Mesendoderm (in vitro differentiated cells): ENCODE data around the gene KCNJ5.

Experiments used
- DNase-seq: peaks from one replicate; pipeline ENCODE4 v3.0.0; 2013
- H2AK5ac ChIP-seq: 2 replicates; pipeline ENCODE4 v1.6.1; 2013; ENCODE audit warnings: low read length, inconsistent platforms
- H2BK120ac ChIP-seq: 2 replicates; pipeline ENCODE4 v1.6.1; 2013; ENCODE audit warnings: low read depth, mild to moderate bottlenecking, low read length, moderate library complexity, mixed read lengths
- H2BK15ac ChIP-seq: replicated peaks from 2 replicates; pipeline ENCODE4 v1.6.1; 2013; ENCODE audit warnings: low read depth, mild to moderate bottlenecking, moderate library complexity
- H2BK5ac ChIP-seq: 2 replicates; pipeline ENCODE4 v1.6.1; 2013; ENCODE audit warnings: low read length, inconsistent platforms
- H3K18ac ChIP-seq: 2 replicates; pipeline ENCODE4 v1.6.1; 2013; ENCODE audit warnings: mild to moderate bottlenecking, low read length, mixed read lengths
- H3K23ac ChIP-seq: one replicate; pipeline ENCODE4 v1.6.1; 2013; ENCODE audit warnings: low read length
- H3K27ac ChIP-seq: 2 replicates; pipeline ENCODE4 v1.5.1; 2013; ENCODE audit warnings: low read depth, mild to moderate bottlenecking, inconsistent platforms, low read length, moderate library complexity
- H3K27me3 ChIP-seq: 2 replicates; pipeline ENCODE4 v1.6.1; 2013; ENCODE audit warnings: low read length, control low read depth, mild to moderate bottlenecking, inconsistent platforms; ENCODE audit not compliant: insufficient read depth, poor library complexity
- H3K36me3 ChIP-seq: 2 replicates; pipeline ENCODE4 v1.6.1; 2013; ENCODE audit warnings: low read length, inconsistent platforms; ENCODE audit not compliant: control insufficient read depth, insufficient read depth
- H3K4ac ChIP-seq: one replicate; pipeline ENCODE4 v1.6.1; 2013; ENCODE audit warnings: low read depth, mild to moderate bottlenecking, low read length, moderate library complexity
- H3K4me1 ChIP-seq: 2 replicates; pipeline ENCODE4 v1.6.1; 2013; ENCODE audit warnings: low read depth, low read length, inconsistent platforms; ENCODE audit not compliant: control insufficient read depth
- H3K4me2 ChIP-seq: 2 replicates; pipeline ENCODE4 v1.6.1; 2013; ENCODE audit warnings: low read length
- H3K4me3 ChIP-seq: 2 replicates; pipeline ENCODE4 v1.5.1; 2013; ENCODE audit warnings: mild to moderate bottlenecking, low read length
- H3K56ac ChIP-seq: one replicate; pipeline ENCODE4 v1.6.1; 2013; ENCODE audit warnings: low read length
- H3K79me1 ChIP-seq: 2 replicates; pipeline ENCODE4 v1.6.1; 2013; ENCODE audit warnings: low read length, inconsistent platforms
- H3K79me2 ChIP-seq: 2 replicates; pipeline ENCODE4 v1.6.1; 2013; ENCODE audit warnings: mild to moderate bottlenecking, low read length; ENCODE audit not compliant: control insufficient read depth, insufficient read depth
- H3K9ac ChIP-seq: 2 replicates; pipeline ENCODE4 v1.6.1; 2013; ENCODE audit warnings: low read length, inconsistent platforms
- H4K5ac ChIP-seq: one replicate; pipeline ENCODE4 v1.6.1; 2013; ENCODE audit warnings: low read length
- H4K8ac ChIP-seq: one replicate; pipeline ENCODE4 v1.6.1; 2013; ENCODE audit warnings: low read depth, mild to moderate bottlenecking, control low read depth, low read length, moderate library complexity
- WGBS: extraction: QIAGEN DNeasy Blood & Tissue Kit; methylation state at CpG from one replicate; pipeline ENCODE4 v1.1.7; 2013; ENCODE audit warnings: low lambda C conversion rate, missing lambda C conversion rate; ENCODE audit not compliant: insufficient coverage; ENCODE audit errors: extremely low coverage; 5-methylcytosine and 5-hydroxymethylcytosine counted together

KCNJ5 gene

DNA sequence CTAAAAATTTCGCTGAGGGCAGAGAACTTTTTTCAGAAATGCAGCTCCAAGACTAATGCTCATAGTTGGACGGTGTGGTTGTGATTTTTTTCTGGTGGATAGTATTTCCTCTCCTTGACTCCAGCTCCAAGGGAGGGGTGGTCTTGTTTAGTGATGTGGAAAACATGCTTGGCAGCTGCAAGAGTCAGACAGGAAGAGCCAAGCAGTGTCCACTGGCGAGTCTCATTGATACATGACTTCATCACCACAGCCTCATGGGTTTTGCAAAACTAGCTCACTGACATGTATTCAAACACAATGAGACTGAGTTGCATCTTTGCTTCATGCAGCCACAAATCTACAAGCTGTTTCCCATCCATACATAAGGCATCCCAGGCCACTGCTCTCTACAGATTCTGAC, 16.7 kb upstream of the KCNJ5 start:
- Histone ChIP-seq H3K79me2 (no peaks in the 10 kb centered on the region), H4K5ac (no peak overlapping the region), H3K4me1 (peaks cover 6% of the 10 kb centered on the region), H3K18ac (no peak overlapping the region), H3K27ac (no peak overlapping the region), H2BK5ac (no peak overlapping the region), H3K23ac (no peak overlapping the region), H3K27me3 (no peaks in the 10 kb centered on the region), H3K4ac (no peak overlapping the region), H3K56ac (no peak overlapping the region), H3K79me1 (no peaks in the 10 kb centered on the region), H2BK15ac (no peak overlapping the region), H3K9ac (no peak overlapping the region), H2BK120ac (no peak overlapping the region), H2AK5ac (no peak overlapping the region), H3K4me2 (no peak overlapping the region), H3K4me3 (no peak overlapping the region), H3K36me3 (no peaks in the 10 kb centered on the region), H4K8ac (no peak overlapping the region)
- no CpG with 5 or more reads among the region's 3 CpGs for WGBS
- no peak for DNase-seq

- no peak overlapping the region for H2BK15ac ChIP-seq
- H3K4me3 ChIP-seq, result no peak overlapping the region
- H3K4me1 ChIP-seq, result peaks cover 5% of the 10 kb centered on the region
- no CpG with 5 or more reads among the region's 22 CpGs for WGBS
- H3K9ac ChIP-seq, result no peak overlapping the region
- no peak overlapping the region for H3K23ac ChIP-seq
- H3K36me3 ChIP-seq, result no peaks in the 10 kb centered on the region
- H2AK5ac ChIP-seq, result no peak overlapping the region
- no peaks in the 10 kb centered on the region for H3K79me1 ChIP-seq
- no peak overlapping the region for H2BK120ac ChIP-seq
- H3K27me3 ChIP-seq, result no peaks in the 10 kb centered on the region
- no peak overlapping the region for H2BK5ac ChIP-seq
- H4K5ac ChIP-seq, result no peak overlapping the region
- H3K27ac ChIP-seq, result no peak overlapping the region
- no peak overlapping the region for H3K56ac ChIP-seq
- H3K79me2 ChIP-seq, result no peaks in the 10 kb centered on the region
- no peak overlapping the region for H4K8ac ChIP-seq
- no peak overlapping the region for H3K4me2 ChIP-seq
- no peak overlapping the region for H3K18ac ChIP-seq
- no peak overlapping the region for H3K4ac ChIP-seq
- no peak for DNase-seq
Observed at GRCh38 chr11:128876133-128876650, 15.0 kb upstream of the KCNJ5 start.

DNA sequence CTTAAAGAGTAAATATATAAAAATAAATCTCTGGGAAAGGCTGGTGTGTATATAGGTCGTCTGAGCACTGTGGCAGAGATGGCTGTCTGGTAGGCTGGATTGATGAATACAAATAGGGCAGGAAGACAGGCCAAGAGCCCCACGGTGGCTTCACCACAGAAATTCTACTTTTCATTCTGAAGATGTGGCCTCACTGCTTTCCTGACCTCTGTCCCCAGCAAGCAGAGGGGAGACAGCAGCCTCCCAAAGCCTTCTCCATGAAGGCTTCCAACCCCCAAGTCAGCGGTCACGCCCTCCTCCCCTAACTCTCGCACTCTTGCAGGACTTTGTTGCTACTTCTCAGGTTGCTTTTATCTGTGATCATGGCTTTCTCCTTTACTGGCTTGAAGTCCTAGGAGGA, 13.4 kb upstream of the KCNJ5 start:
- H3K27me3 ChIP-seq, result no peaks in the 10 kb centered on the region

DNA sequence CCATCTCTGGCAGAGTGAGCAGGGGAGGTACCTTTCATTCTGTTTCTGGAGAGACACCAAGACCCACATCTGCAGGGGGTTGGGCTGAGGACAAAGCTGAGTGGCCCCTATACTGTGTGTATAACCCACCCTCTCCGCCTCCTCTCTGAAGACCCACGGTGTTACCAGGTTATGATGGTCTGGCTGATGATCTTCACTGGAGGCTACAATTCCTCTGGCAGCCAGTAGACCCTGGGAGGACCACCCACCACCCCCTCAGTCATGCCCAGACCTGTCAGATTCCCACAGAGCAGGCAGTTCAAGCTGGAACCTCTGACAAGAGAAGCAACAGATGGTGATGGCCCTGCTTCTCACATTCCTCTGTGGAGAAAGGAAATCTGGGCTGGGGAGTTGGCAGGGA, 12.7 kb upstream of the KCNJ5 start:
- Histone ChIP-seq H3K18ac (no peak overlapping the region), H2AK5ac (no peak overlapping the region), H3K36me3 (no peaks in the 10 kb centered on the region), H2BK120ac (no peak overlapping the region), H3K27me3 (no peaks in the 10 kb centered on the region), H3K4me1 (no peaks in the 10 kb centered on the region), H2BK15ac (no peak overlapping the region), H3K4me2 (no peak overlapping the region), H3K4me3 (no peak overlapping the region), H2BK5ac (no peak overlapping the region), H3K79me1 (no peaks in the 10 kb centered on the region), H3K56ac (no peak overlapping the region), H4K5ac (no peak overlapping the region), H3K79me2 (no peaks in the 10 kb centered on the region), H3K9ac (no peak overlapping the region), H3K27ac (no peak overlapping the region), H4K8ac (no peak overlapping the region), H3K4ac (no peak overlapping the region), H3K23ac (no peak overlapping the region)
- DNase-seq, result no peak
- WGBS, result no CpG with 5 or more reads among the region's 2 CpGs

More for the DNA sequence above, 13.4 kb upstream of the KCNJ5 start:
- H3K23ac ChIP-seq, result no peak overlapping the region
- H2AK5ac ChIP-seq, result no peak overlapping the region
- H3K79me2 ChIP-seq, result no peaks in the 10 kb centered on the region
- no peak overlapping the region for H3K18ac ChIP-seq
- DNase-seq, result no peak
- H3K27ac ChIP-seq, result no peak overlapping the region
- H3K9ac ChIP-seq, result no peak overlapping the region
- no peak overlapping the region for H3K4me3 ChIP-seq
- H3K56ac ChIP-seq, result no peak overlapping the region
- no peak overlapping the region for H3K4ac ChIP-seq
- H3K79me1 ChIP-seq, result no peaks in the 10 kb centered on the region
- no peaks in the 10 kb centered on the region for H3K4me1 ChIP-seq
- H3K4me2 ChIP-seq, result no peak overlapping the region
- H2BK5ac ChIP-seq, result no peak overlapping the region
- H2BK120ac ChIP-seq, result no peak overlapping the region
- H4K8ac ChIP-seq, result no peak overlapping the region
- H3K36me3 ChIP-seq, result no peaks in the 10 kb centered on the region
- WGBS, result no CpG with 5 or more reads among the region's 5 CpGs
- no peak overlapping the region for H2BK15ac ChIP-seq
- no peak overlapping the region for H4K5ac ChIP-seq

- peak; percentile 80 for DNase-seq
- Histone ChIP-seq H3K9ac (no peak overlapping the region), H3K4me1 (no peaks in the 10 kb centered on the region), H4K5ac (no peak overlapping the region), H2AK5ac (no peak overlapping the region), H3K36me3 (no peaks in the 10 kb centered on the region), H3K56ac (no peak overlapping the region), H3K4me3 (no peak overlapping the region), H3K27ac (no peak overlapping the region), H2BK5ac (no peak overlapping the region), H2BK120ac (no peak overlapping the region), H3K4ac (no peak overlapping the region), H3K27me3 (no peaks in the 10 kb centered on the region), H2BK15ac (no peak overlapping the region), H3K79me1 (no peaks in the 10 kb centered on the region), H3K4me2 (no peak overlapping the region), H3K18ac (no peak overlapping the region), H3K79me2 (no peaks in the 10 kb centered on the region), H4K8ac (no peak overlapping the region), H3K23ac (no peak overlapping the region)
- no CpG with 5 or more reads among the region's 12 CpGs for WGBS
Observed at GRCh38 chr11:128879817-128880216, 11.3 kb upstream of the KCNJ5 start.

DNA sequence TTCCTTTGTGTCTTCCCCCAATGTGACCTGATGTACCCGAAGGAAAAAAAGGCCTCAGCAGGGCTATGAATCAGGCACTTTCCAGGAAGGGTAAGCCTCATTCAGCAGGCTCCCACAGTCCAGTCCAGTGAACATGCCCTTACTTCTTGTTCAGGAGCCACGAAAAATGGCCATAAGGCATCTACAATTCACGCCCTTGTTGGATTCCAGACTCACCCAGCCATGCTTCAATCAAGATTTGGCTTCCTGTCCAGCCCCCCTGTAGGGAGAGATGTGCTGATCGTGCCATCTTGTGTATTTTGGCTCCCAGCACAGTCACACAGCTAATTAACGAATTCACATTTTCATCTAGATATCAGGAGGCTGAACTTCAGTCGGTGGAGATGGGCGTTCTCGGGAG, 9.9 kb upstream of the KCNJ5 start:
- Histone ChIP-seq H3K4me2 (no peak overlapping the region), H3K79me2 (no peaks in the 10 kb centered on the region), H3K4me1 (no peaks in the 10 kb centered on the region), H3K9ac (no peak overlapping the region), H2BK15ac (no peak overlapping the region), H3K4ac (no peak overlapping the region), H2BK5ac (no peak overlapping the region), H3K79me1 (no peaks in the 10 kb centered on the region), H2AK5ac (no peak overlapping the region), H3K27me3 (no peaks in the 10 kb centered on the region), H4K8ac (no peak overlapping the region), H2BK120ac (no peak overlapping the region), H3K4me3 (no peak overlapping the region), H3K27ac (no peak overlapping the region), H3K56ac (no peak overlapping the region), H4K5ac (no peak overlapping the region), H3K36me3 (no peaks in the 10 kb centered on the region), H3K18ac (no peak overlapping the region), H3K23ac (no peak overlapping the region)
- no CpG with 5 or more reads among the region's 8 CpGs for WGBS
- no peak for DNase-seq
